ENCODE measurements around the gene UPP2.

The UPP2 gene

GRCh38 chr2:158112992-158113391, 11.3 kb downstream of the UPP2 start:
- no peaks in the 10 kb centered on the region for H3K79me1 ChIP-seq (ENCODE audit: low read length)
- no CpG with 5 or more reads among the region's 4 CpGs for WGBS (ENCODE audit: extremely low coverage, insufficient coverage, low lambda C conversion rate)
- H3K4me1 ChIP-seq (ENCODE audit: control insufficient read depth, low read depth, low read length), result no peaks in the 10 kb centered on the region

GRCh38 chr2:158113741-158114295, 12.1 kb downstream of the UPP2 start:
- H2BK15ac ChIP-seq (replicated peaks; ENCODE audit: low read depth), result no peak overlapping the region

More at GRCh38 chr2:158112992-158113391, 11.3 kb downstream of the UPP2 start:
- no peak overlapping the region for H4K8ac ChIP-seq (ENCODE audit: low read depth, low read length)
- H3K36me3 ChIP-seq (ENCODE audit: control insufficient read depth, insufficient read depth, low read length), result no peaks in the 10 kb centered on the region
- H3K9ac ChIP-seq (ENCODE audit: low read length), result no peak overlapping the region
- no peaks in the 10 kb centered on the region for H3K27me3 ChIP-seq (ENCODE audit: insufficient read depth, low read length, poor library complexity)
- H3K79me2 ChIP-seq (ENCODE audit: control insufficient read depth, insufficient read depth, low read length), result no peaks in the 10 kb centered on the region
- no peak overlapping the region for H3K4ac ChIP-seq (ENCODE audit: low read depth, low read length)
- H3K23ac ChIP-seq (ENCODE audit: low read length), result no peak overlapping the region
- H3K4me3 ChIP-seq (ENCODE audit: low read length), result no peak overlapping the region
- H3K4me2 ChIP-seq (ENCODE audit: low read length), result no peak overlapping the region
- no peak overlapping the region for H3K18ac ChIP-seq (ENCODE audit: low read length)
- no peak overlapping the region for H2BK120ac ChIP-seq (ENCODE audit: low read depth, low read length)
- H4K5ac ChIP-seq (ENCODE audit: low read length), result no peak overlapping the region
- no peak overlapping the region for H3K27ac ChIP-seq (ENCODE audit: low read depth, low read length)
- H3K56ac ChIP-seq (ENCODE audit: low read length), result no peak overlapping the region
- no peak overlapping the region for H2AK5ac ChIP-seq (ENCODE audit: low read length)
- DNase-seq, result no peak
- H2BK15ac ChIP-seq (replicated peaks; ENCODE audit: low read depth), result no peak overlapping the region
- no peak overlapping the region for H2BK5ac ChIP-seq (ENCODE audit: low read length)

GRCh38 chr2:158114516-158114915, 12.8 kb downstream of the UPP2 start:
- H2BK5ac ChIP-seq (ENCODE audit: low read length), result no peak overlapping the region
- WGBS (ENCODE audit: extremely low coverage, insufficient coverage, low lambda C conversion rate), result no CpG with 5 or more reads among the region's 2 CpGs
- H3K27me3 ChIP-seq (ENCODE audit: insufficient read depth, low read length, poor library complexity), result no peaks in the 10 kb centered on the region
- no peak overlapping the region for H3K9ac ChIP-seq (ENCODE audit: low read length)
- H3K23ac ChIP-seq (ENCODE audit: low read length), result no peak overlapping the region
- no peak overlapping the region for H3K4me2 ChIP-seq (ENCODE audit: low read length)
- no peaks in the 10 kb centered on the region for H3K36me3 ChIP-seq (ENCODE audit: control insufficient read depth, insufficient read depth, low read length)
- H3K27ac ChIP-seq (ENCODE audit: low read depth, low read length), result no peak overlapping the region
- no peak overlapping the region for H2BK120ac ChIP-seq (ENCODE audit: low read depth, low read length)
- DNase-seq, result no peak
- no peak overlapping the region for H3K4ac ChIP-seq (ENCODE audit: low read depth, low read length)
- H4K5ac ChIP-seq (ENCODE audit: low read length), result no peak overlapping the region
- H4K8ac ChIP-seq (ENCODE audit: low read depth, low read length), result no peak overlapping the region
- H3K4me1 ChIP-seq (ENCODE audit: control insufficient read depth, low read depth, low read length), result no peaks in the 10 kb centered on the region
- no peaks in the 10 kb centered on the region for H3K79me2 ChIP-seq (ENCODE audit: control insufficient read depth, insufficient read depth, low read length)
- H3K56ac ChIP-seq (ENCODE audit: low read length), result no peak overlapping the region
- H3K79me1 ChIP-seq (ENCODE audit: low read length), result no peaks in the 10 kb centered on the region
- H2AK5ac ChIP-seq (ENCODE audit: low read length), result no peak overlapping the region
- no peak overlapping the region for H3K18ac ChIP-seq (ENCODE audit: low read length)
- H3K4me3 ChIP-seq (ENCODE audit: low read length), result no peak overlapping the region
- no peak overlapping the region for H2BK15ac ChIP-seq (replicated peaks; ENCODE audit: low read depth)

More at GRCh38 chr2:158113741-158114295, 12.1 kb downstream of the UPP2 start:
- H3K18ac ChIP-seq (ENCODE audit: low read length), result no peak overlapping the region
- no peaks in the 10 kb centered on the region for H3K79me1 ChIP-seq (ENCODE audit: low read length)
- H3K36me3 ChIP-seq (ENCODE audit: control insufficient read depth, insufficient read depth, low read length), result no peaks in the 10 kb centered on the region
- H4K8ac ChIP-seq (ENCODE audit: low read depth, low read length), result peak overlapping the region; percentile 56
- DNase-seq, result no peak
- H3K4me2 ChIP-seq (ENCODE audit: low read length), result no peak overlapping the region
- H2BK120ac ChIP-seq (ENCODE audit: low read depth, low read length), result no peak overlapping the region
- WGBS (ENCODE audit: extremely low coverage, insufficient coverage, low lambda C conversion rate), result no CpG with 5 or more reads among the region's 4 CpGs
- H3K27me3 ChIP-seq (ENCODE audit: insufficient read depth, low read length, poor library complexity), result no peaks in the 10 kb centered on the region
- no peak overlapping the region for H4K5ac ChIP-seq (ENCODE audit: low read length)
- H2BK5ac ChIP-seq (ENCODE audit: low read length), result no peak overlapping the region
- no peaks in the 10 kb centered on the region for H3K4me1 ChIP-seq (ENCODE audit: control insufficient read depth, low read depth, low read length)
- H3K56ac ChIP-seq (ENCODE audit: low read length), result no peak overlapping the region
- H3K23ac ChIP-seq (ENCODE audit: low read length), result no peak overlapping the region
- H3K27ac ChIP-seq (ENCODE audit: low read depth, low read length), result no peak overlapping the region
- no peaks in the 10 kb centered on the region for H3K79me2 ChIP-seq (ENCODE audit: control insufficient read depth, insufficient read depth, low read length)
- no peak overlapping the region for H3K9ac ChIP-seq (ENCODE audit: low read length)
- H2AK5ac ChIP-seq (ENCODE audit: low read length), result no peak overlapping the region
- no peak overlapping the region for H3K4me3 ChIP-seq (ENCODE audit: low read length)
- no peak overlapping the region for H3K4ac ChIP-seq (ENCODE audit: low read depth, low read length)

- Histone ChIP-seq H2BK120ac (ENCODE audit: low read depth, low read length) (no peak overlapping the region), H3K79me1 (ENCODE audit: low read length) (no peaks in the 10 kb centered on the region), H3K4ac (ENCODE audit: low read depth, low read length) (no peak overlapping the region), H3K56ac (ENCODE audit: low read length) (no peak overlapping the region), H3K36me3 (ENCODE audit: control insufficient read depth, insufficient read depth, low read length) (no peaks in the 10 kb centered on the region), H3K79me2 (ENCODE audit: control insufficient read depth, insufficient read depth, low read length) (no peaks in the 10 kb centered on the region), H3K23ac (ENCODE audit: low read length) (no peak overlapping the region), H2BK15ac (replicated peaks; ENCODE audit: low read depth) (no peak overlapping the region), H3K18ac (ENCODE audit: low read length) (no peak overlapping the region), H3K4me1 (ENCODE audit: control insufficient read depth, low read depth, low read length) (no peaks in the 10 kb centered on the region), H2BK5ac (ENCODE audit: low read length) (no peak overlapping the region), H3K4me3 (ENCODE audit: low read length) (no peak overlapping the region), H4K5ac (ENCODE audit: low read length) (no peak overlapping the region), H3K9ac (ENCODE audit: low read length) (no peak overlapping the region), H3K27me3 (ENCODE audit: insufficient read depth, low read length, poor library complexity) (no peaks in the 10 kb centered on the region), H2AK5ac (ENCODE audit: low read length) (no peak overlapping the region), H3K27ac (ENCODE audit: low read depth, low read length) (no peak overlapping the region), H3K4me2 (ENCODE audit: low read length) (no peak overlapping the region), H4K8ac (ENCODE audit: low read depth, low read length) (no peak overlapping the region)
- no CpG with 5 or more reads among the region's 6 CpGs for WGBS (ENCODE audit: extremely low coverage, insufficient coverage, low lambda C conversion rate)
- no peak for DNase-seq
These were observed 13.6 kb downstream of the UPP2 start for GRCh38 chr2:158115202-158115767.

GRCh38 chr2:158116936-158117335, 15.3 kb downstream of the UPP2 start:
- Histone ChIP-seq H3K27me3 (ENCODE audit: insufficient read depth, low read length, poor library complexity) (no peaks in the 10 kb centered on the region), H3K56ac (ENCODE audit: low read length) (no peak overlapping the region)
- WGBS (ENCODE audit: extremely low coverage, insufficient coverage, low lambda C conversion rate), result no CpG with 5 or more reads among the region's 3 CpGs

GRCh38 chr2:158120102-158120501, 18.4 kb downstream of the UPP2 start:
- Histone ChIP-seq H3K27me3 (ENCODE audit: insufficient read depth, low read length, poor library complexity) (no peaks in the 10 kb centered on the region), H3K27ac (ENCODE audit: low read depth, low read length) (no peak overlapping the region), H3K18ac (ENCODE audit: low read length) (no peak overlapping the region), H2BK120ac (ENCODE audit: low read depth, low read length) (no peak overlapping the region), H3K4me2 (ENCODE audit: low read length) (no peak overlapping the region), H3K9ac (ENCODE audit: low read length) (no peak overlapping the region), H3K4me3 (ENCODE audit: low read length) (no peak overlapping the region), H2BK5ac (ENCODE audit: low read length) (no peak overlapping the region), H3K56ac (ENCODE audit: low read length) (no peak overlapping the region), H3K36me3 (ENCODE audit: control insufficient read depth, insufficient read depth, low read length) (no peaks in the 10 kb centered on the region), H3K4ac (ENCODE audit: low read depth, low read length) (no peak overlapping the region), H4K8ac (ENCODE audit: low read depth, low read length) (no peak overlapping the region), H3K23ac (ENCODE audit: low read length) (no peak overlapping the region), H3K79me1 (ENCODE audit: low read length) (no peaks in the 10 kb centered on the region), H3K4me1 (ENCODE audit: control insufficient read depth, low read depth, low read length) (no peaks in the 10 kb centered on the region), H3K79me2 (ENCODE audit: control insufficient read depth, insufficient read depth, low read length) (no peaks in the 10 kb centered on the region), H2AK5ac (ENCODE audit: low read length) (no peak overlapping the region), H4K5ac (ENCODE audit: low read length) (no peak overlapping the region), H2BK15ac (replicated peaks; ENCODE audit: low read depth) (no peak overlapping the region)
- DNase-seq, result no peak
- no CpG with 5 or more reads among the region's 1 CpG for WGBS (ENCODE audit: extremely low coverage, insufficient coverage, low lambda C conversion rate)

More at GRCh38 chr2:158116936-158117335, 15.3 kb downstream of the UPP2 start:
- Histone ChIP-seq H2BK15ac (replicated peaks; ENCODE audit: low read depth) (no peak overlapping the region), H3K79me1 (ENCODE audit: low read length) (no peaks in the 10 kb centered on the region), H2AK5ac (ENCODE audit: low read length) (no peak overlapping the region), H2BK5ac (ENCODE audit: low read length) (no peak overlapping the region), H3K79me2 (ENCODE audit: control insufficient read depth, insufficient read depth, low read length) (no peaks in the 10 kb centered on the region), H4K5ac (ENCODE audit: low read length) (no peak overlapping the region), H3K4me3 (ENCODE audit: low read length) (no peak overlapping the region), H3K18ac (ENCODE audit: low read length) (no peak overlapping the region), H3K4me2 (ENCODE audit: low read length) (no peak overlapping the region), H3K4ac (ENCODE audit: low read depth, low read length) (no peak overlapping the region), H4K8ac (ENCODE audit: low read depth, low read length) (no peak overlapping the region), H3K36me3 (ENCODE audit: control insufficient read depth, insufficient read depth, low read length) (no peaks in the 10 kb centered on the region), H2BK120ac (ENCODE audit: low read depth, low read length) (no peak overlapping the region), H3K9ac (ENCODE audit: low read length) (no peak overlapping the region), H3K4me1 (ENCODE audit: control insufficient read depth, low read depth, low read length) (no peaks in the 10 kb centered on the region), H3K23ac (ENCODE audit: low read length) (no peak overlapping the region), H3K27ac (ENCODE audit: low read depth, low read length) (no peak overlapping the region)
- no peak for DNase-seq

Measured in mesendoderm (in vitro differentiated cells).